Breast epithelium (tissue), 3 donors: Measurements from ENCODE around the gene SPTLC2.

ENCODE experiments used
- POLR2A ChIP-seq: fragments of 450-650 bp; IDR thresholded peaks from one replicate; pipeline ENCODE4 v1.6.1; 2016; ENCODE audit warnings: antibody characterized with exemption, mild to moderate bottlenecking, moderate library complexity
- POLR2AphosphoS5 ChIP-seq, 3 donors: sonication (generic); formaldehyde crosslinking; IDR thresholded peaks; one replicate each; pipeline ENCODE4 v1.6.1; 2017; ENCODE audit warnings: antibody characterized with exemption in 3 of 3
- TF ChIP-seq, protein P1 (sequence below), 3 donors: fragments of 450-650 bp; IDR thresholded peaks; one replicate each; pipeline ENCODE4 v1.5.1; 2016 to 2017; ENCODE audit warnings: antibody characterized with exemption in 3 of 3, mild to moderate bottlenecking in 3 of 3, moderate library complexity in 3 of 3

DNA sequence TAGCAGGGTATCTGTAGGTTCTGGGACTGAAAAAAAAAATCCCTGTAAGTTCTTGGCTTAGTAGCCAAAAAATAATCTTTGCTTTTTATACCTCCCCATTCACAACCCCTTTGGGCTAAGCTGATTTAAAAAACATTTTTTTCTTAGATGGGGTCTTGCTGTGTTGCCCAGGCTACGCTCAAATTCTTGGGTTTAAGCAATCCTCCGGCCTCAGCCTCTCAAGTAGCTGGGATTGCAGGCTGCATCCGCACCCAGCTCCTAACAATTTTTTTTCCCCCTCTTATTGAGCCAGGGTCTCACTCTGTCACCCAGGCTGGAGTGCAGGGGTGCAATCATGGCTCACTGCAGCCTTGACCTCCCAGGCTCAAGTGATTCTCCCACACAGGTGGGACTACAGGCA, 108.7 kb downstream of the SPTLC2 start:
- TF ChIP-seq POLR2AphosphoS5 (IDR thresholded peaks at IDR 0.05) = no peak
- TF ChIP-seq, protein P1, sequence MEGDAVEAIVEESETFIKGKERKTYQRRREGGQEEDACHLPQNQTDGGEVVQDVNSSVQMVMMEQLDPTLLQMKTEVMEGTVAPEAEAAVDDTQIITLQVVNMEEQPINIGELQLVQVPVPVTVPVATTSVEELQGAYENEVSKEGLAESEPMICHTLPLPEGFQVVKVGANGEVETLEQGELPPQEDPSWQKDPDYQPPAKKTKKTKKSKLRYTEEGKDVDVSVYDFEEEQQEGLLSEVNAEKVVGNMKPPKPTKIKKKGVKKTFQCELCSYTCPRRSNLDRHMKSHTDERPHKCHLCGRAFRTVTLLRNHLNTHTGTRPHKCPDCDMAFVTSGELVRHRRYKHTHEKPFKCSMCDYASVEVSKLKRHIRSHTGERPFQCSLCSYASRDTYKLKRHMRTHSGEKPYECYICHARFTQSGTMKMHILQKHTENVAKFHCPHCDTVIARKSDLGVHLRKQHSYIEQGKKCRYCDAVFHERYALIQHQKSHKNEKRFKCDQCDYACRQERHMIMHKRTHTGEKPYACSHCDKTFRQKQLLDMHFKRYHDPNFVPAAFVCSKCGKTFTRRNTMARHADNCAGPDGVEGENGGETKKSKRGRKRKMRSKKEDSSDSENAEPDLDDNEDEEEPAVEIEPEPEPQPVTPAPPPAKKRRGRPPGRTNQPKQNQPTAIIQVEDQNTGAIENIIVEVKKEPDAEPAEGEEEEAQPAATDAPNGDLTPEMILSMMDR (IDR thresholded peaks at IDR 0.05) = no peak
- TF ChIP-seq POLR2A = no peak
